Liver (tissue), 9 donors: ENCODE data around the gene C9orf153. TPM values are rescaled to one million over a fixed set of nuclear protein-coding genes. Genes with fewer than 3 reads are reported as not detected.

Experiments used
- DNase-seq: peaks from one replicate; pipeline ENCODE4 v3.0.0-alpha.2; 2017; ENCODE audit warnings: low spot score
- H3K27ac ChIP-seq, 2 donors: one replicate each; pipeline ENCODE4 v1.7.0; 2013; ENCODE audit warnings: inconsistent platforms in 2 of 2, low read length in 2 of 2, control low read depth in 1 of 2, low read depth in 1 of 2, mild to moderate bottlenecking in 1 of 2
- H3K27me3 ChIP-seq, 4 donors: one replicate each; pipeline versions ENCODE4 v1.6.1 to v1.7.0; 2013; ENCODE audit warnings: low read length in 3 of 4, inconsistent platforms in 1 of 4, mild to moderate bottlenecking in 1 of 4, moderate library complexity in 1 of 4; ENCODE audit not compliant: control insufficient read depth in 4 of 4, insufficient read depth in 4 of 4
- H3K36me3 ChIP-seq, 4 donors: one replicate each; pipeline versions ENCODE4 v1.6.1 to v1.7.0; 2013; ENCODE audit warnings: low read length in 3 of 4, mild to moderate bottlenecking in 3 of 4, low read depth in 1 of 4, moderate library complexity in 1 of 4; ENCODE audit not compliant: control insufficient read depth in 4 of 4, insufficient read depth in 3 of 4
- H3K4me1 ChIP-seq, 4 donors: one replicate each; pipeline versions ENCODE4 v1.6.1 to v1.7.0; 2013; ENCODE audit warnings: low read length in 3 of 4, mild to moderate bottlenecking in 3 of 4, moderate library complexity in 1 of 4; ENCODE audit not compliant: control insufficient read depth in 4 of 4, insufficient read depth in 4 of 4
- H3K4me3 ChIP-seq, 3 donors: one replicate each; pipeline versions ENCODE4 v1.6.1 to v1.7.0; 2013; ENCODE audit warnings: low read length in 3 of 3, control low read depth in 1 of 3, low read depth in 1 of 3, mild to moderate bottlenecking in 1 of 3
- H3K9ac ChIP-seq, 2 donors: one replicate each; pipeline ENCODE4 v1.7.0; 2013; ENCODE audit warnings: low read length in 2 of 2, mild to moderate bottlenecking in 2 of 2, moderate library complexity in 2 of 2, control low read depth in 1 of 2, low read depth in 1 of 2
- H3K9me3 ChIP-seq, 4 donors: one replicate each; pipeline versions ENCODE4 v1.6.1 to v1.7.0; 2013; ENCODE audit warnings: low read length in 3 of 4; ENCODE audit not compliant: control insufficient read depth in 4 of 4
- EGR1 ChIP-seq, 2 donors: IDR thresholded peaks; 2 replicates each; pipeline ENCODE4 v1.6.1; 2016 to 2018; ENCODE audit warnings: antibody characterized with exemption in 2 of 2, low read depth in 2 of 2
- FOXA1 ChIP-seq: IDR thresholded peaks from 2 replicates; pipeline ENCODE4 v1.6.1; 2016; ENCODE audit warnings: antibody characterized with exemption
- FOXA2 ChIP-seq: IDR thresholded peaks from 2 replicates; pipeline ENCODE4 v1.6.1; 2016; ENCODE audit warnings: antibody characterized with exemption
- HNF4A ChIP-seq, 2 donors: conservative IDR thresholded peaks; 2 replicates each; pipeline ENCODE4 v1.6.1; 2016; ENCODE audit warnings: antibody characterized with exemption in 2 of 2, mild to moderate bottlenecking in 2 of 2
- HNF4G ChIP-seq: IDR thresholded peaks from 2 replicates; pipeline ENCODE4 v1.6.1; 2016; ENCODE audit warnings: antibody characterized with exemption
- NR2F2 ChIP-seq: IDR thresholded peaks from 2 replicates; pipeline ENCODE4 v1.6.1; 2016; ENCODE audit warnings: antibody characterized with exemption
- RAD21 ChIP-seq, 2 donors: IDR thresholded peaks; 2 replicates each; pipeline ENCODE4 v1.6.1; 2016; ENCODE audit warnings: antibody characterized with exemption in 2 of 2, mild to moderate bottlenecking in 2 of 2
- SP1 ChIP-seq: IDR thresholded peaks from 2 replicates; pipeline ENCODE4 v1.6.1; 2018; ENCODE audit warnings: antibody characterized with exemption, mild to moderate bottlenecking
- WGBS: extraction: QIAGEN DNeasy Blood & Tissue Kit; methylation state at CpG from one replicate; pipeline ENCODE4 v1.1.7; 2013; 5-methylcytosine and 5-hydroxymethylcytosine counted together
- polyA plus RNA-seq, 2 donors: library from polyadenylated mRNA; stranded (reverse) in 1 of 2; unstranded in 1 of 2; fragments of 200-250 nt in 1 of 2; fragments of >200 nt in 1 of 2; fragmentation: Nextera tagmentation in 1 of 2; extraction: Ambion mirVana in 1 of 2; gene quantifications; one replicate each; pipeline versions ENCODE4 v1.2.1 to v1.2.3, GENCODE V29; 2013 to 2015
- total RNA-seq, 2 donors: library from RNA; depleted of rRNA; stranded (reverse); fragments of >200 nt; gene quantifications; one replicate each; pipeline ENCODE4 v1.2.3, GENCODE V29; 2014
- TF ChIP-seq, protein P1 (sequence below): IDR thresholded peaks from 2 replicates; pipeline ENCODE4 v1.6.1; 2016; ENCODE audit warnings: antibody characterized with exemption
- TF ChIP-seq, protein P2 (sequence below): IDR thresholded peaks from 2 replicates; pipeline ENCODE4 v1.6.1; 2016; ENCODE audit warnings: antibody characterized with exemption, mild to moderate bottlenecking
- TF ChIP-seq, protein P3 (sequence below): fragments of 150-350 bp; IDR thresholded peaks from 2 replicates; pipeline ENCODE4 v1.5.1; 2017; ENCODE audit warnings: improper control_type of control experiment, low read depth, low read length; ENCODE audit not compliant: missing input control
- TF ChIP-seq, protein P4 (sequence below): IDR thresholded peaks from 2 replicates; pipeline ENCODE4 v1.6.1; 2016; ENCODE audit warnings: antibody characterized with exemption
- donor health status: healthy.
- donor health status: healthy.
- donor health status: healthy.
- donor health status: healthy.
- donor health status: healthy.

C9orf153 gene
- total and polyA plus RNA-seq, 4 donors, result 0.07 to 0.67 (median 0.34) TPM

DNA sequence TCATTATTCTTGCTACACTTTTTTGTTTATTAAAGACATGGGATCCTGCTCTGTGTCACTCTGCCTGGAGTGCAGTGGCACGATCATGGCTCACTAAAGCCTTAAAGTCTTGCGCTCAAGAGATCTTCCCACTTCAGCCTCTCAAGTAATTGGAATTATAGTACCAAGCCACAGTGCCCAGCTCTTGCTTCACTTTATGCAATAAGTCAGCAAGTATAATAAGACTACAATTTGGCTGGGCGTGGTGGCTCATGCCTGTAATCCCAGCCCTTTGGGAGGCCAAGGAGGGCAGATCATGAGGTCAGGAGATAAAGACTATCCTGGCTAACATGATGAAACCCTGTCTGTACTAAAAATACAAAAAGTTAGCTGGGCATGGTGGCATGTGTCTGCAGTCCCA, 5.9 kb downstream of the C9orf153 start:
- Histone ChIP-seq H3K36me3 (no peaks in the 10 kb centered on the region), H3K4me3 (no peak overlapping the region), H3K27ac (no peak overlapping the region), H3K4me1 (no peaks in the 10 kb centered on the region), H3K27me3 (no peaks in the 10 kb centered on the region), H3K9me3 (no peaks in the 10 kb centered on the region), H3K9ac (no peak overlapping the region)
- WGBS, result 97% methylated on average over 3 of the region's 3 CpGs
- no peak for DNase-seq
- TF ChIP-seq RAD21 (IDR thresholded peaks at IDR 0.05) (no peak), EGR1 (IDR thresholded peaks at IDR 0.05; ENCODE audit: low read depth in 2 of 2) (no peak), SP1 (no peak), HNF4A (conservative IDR thresholded peaks at IDR 0.05) (no peak), FOXA2 (no peak), HNF4G (no peak)
- TF ChIP-seq, protein P1, sequence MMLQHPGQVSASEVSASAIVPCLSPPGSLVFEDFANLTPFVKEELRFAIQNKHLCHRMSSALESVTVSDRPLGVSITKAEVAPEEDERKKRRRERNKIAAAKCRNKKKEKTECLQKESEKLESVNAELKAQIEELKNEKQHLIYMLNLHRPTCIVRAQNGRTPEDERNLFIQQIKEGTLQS, result no peak
- TF ChIP-seq, protein P2, sequence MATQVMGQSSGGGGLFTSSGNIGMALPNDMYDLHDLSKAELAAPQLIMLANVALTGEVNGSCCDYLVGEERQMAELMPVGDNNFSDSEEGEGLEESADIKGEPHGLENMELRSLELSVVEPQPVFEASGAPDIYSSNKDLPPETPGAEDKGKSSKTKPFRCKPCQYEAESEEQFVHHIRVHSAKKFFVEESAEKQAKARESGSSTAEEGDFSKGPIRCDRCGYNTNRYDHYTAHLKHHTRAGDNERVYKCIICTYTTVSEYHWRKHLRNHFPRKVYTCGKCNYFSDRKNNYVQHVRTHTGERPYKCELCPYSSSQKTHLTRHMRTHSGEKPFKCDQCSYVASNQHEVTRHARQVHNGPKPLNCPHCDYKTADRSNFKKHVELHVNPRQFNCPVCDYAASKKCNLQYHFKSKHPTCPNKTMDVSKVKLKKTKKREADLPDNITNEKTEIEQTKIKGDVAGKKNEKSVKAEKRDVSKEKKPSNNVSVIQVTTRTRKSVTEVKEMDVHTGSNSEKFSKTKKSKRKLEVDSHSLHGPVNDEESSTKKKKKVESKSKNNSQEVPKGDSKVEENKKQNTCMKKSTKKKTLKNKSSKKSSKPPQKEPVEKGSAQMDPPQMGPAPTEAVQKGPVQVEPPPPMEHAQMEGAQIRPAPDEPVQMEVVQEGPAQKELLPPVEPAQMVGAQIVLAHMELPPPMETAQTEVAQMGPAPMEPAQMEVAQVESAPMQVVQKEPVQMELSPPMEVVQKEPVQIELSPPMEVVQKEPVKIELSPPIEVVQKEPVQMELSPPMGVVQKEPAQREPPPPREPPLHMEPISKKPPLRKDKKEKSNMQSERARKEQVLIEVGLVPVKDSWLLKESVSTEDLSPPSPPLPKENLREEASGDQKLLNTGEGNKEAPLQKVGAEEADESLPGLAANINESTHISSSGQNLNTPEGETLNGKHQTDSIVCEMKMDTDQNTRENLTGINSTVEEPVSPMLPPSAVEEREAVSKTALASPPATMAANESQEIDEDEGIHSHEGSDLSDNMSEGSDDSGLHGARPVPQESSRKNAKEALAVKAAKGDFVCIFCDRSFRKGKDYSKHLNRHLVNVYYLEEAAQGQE, result no peak
- TF ChIP-seq, protein P3, sequence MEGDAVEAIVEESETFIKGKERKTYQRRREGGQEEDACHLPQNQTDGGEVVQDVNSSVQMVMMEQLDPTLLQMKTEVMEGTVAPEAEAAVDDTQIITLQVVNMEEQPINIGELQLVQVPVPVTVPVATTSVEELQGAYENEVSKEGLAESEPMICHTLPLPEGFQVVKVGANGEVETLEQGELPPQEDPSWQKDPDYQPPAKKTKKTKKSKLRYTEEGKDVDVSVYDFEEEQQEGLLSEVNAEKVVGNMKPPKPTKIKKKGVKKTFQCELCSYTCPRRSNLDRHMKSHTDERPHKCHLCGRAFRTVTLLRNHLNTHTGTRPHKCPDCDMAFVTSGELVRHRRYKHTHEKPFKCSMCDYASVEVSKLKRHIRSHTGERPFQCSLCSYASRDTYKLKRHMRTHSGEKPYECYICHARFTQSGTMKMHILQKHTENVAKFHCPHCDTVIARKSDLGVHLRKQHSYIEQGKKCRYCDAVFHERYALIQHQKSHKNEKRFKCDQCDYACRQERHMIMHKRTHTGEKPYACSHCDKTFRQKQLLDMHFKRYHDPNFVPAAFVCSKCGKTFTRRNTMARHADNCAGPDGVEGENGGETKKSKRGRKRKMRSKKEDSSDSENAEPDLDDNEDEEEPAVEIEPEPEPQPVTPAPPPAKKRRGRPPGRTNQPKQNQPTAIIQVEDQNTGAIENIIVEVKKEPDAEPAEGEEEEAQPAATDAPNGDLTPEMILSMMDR, result no peak

DNA sequence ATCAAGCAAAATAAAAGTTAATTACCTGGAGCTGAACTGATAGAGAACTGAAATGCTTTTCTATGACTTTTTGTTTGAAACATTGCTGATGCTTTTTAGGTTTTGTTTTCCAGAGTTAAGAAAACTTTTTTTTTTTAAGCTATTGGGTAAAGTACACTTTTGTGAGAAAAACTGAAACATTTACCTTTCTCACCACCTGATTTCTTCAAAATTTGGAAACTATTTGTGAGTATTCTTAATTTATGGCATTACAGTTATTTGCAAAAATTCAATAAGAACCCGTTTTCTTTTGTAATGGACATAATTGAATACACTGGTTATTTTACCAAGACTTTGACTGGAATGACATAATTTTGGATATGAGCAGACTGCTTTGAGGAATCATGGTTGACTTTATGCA, 6.6 kb downstream of the C9orf153 start:
- H3K36me3 ChIP-seq, result no peaks in the 10 kb centered on the region
- no peaks in the 10 kb centered on the region for H3K9me3 ChIP-seq
- no peak overlapping the region for H3K4me3 ChIP-seq
- TF ChIP-seq SP1, result no peak
- no peak for TF ChIP-seq FOXA1
- TF ChIP-seq RAD21 (IDR thresholded peaks at IDR 0.05), result no peak
- TF ChIP-seq, protein P4, sequence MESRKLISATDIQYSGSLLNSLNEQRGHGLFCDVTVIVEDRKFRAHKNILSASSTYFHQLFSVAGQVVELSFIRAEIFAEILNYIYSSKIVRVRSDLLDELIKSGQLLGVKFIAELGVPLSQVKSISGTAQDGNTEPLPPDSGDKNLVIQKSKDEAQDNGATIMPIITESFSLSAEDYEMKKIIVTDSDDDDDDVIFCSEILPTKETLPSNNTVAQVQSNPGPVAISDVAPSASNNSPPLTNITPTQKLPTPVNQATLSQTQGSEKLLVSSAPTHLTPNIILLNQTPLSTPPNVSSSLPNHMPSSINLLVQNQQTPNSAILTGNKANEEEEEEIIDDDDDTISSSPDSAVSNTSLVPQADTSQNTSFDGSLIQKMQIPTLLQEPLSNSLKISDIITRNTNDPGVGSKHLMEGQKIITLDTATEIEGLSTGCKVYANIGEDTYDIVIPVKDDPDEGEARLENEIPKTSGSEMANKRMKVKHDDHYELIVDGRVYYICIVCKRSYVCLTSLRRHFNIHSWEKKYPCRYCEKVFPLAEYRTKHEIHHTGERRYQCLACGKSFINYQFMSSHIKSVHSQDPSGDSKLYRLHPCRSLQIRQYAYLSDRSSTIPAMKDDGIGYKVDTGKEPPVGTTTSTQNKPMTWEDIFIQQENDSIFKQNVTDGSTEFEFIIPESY, result no peak
- TF ChIP-seq EGR1 (IDR thresholded peaks at IDR 0.05; ENCODE audit: low read depth in 2 of 2), result no peak
- no peak for TF ChIP-seq FOXA2
- TF ChIP-seq, protein P1, result no peak
- no peak for TF ChIP-seq NR2F2
- no peak for TF ChIP-seq HNF4G
- TF ChIP-seq, protein P3, result no peak
- no peak for TF ChIP-seq HNF4A (conservative IDR thresholded peaks at IDR 0.05)
- no peaks in the 10 kb centered on the region for H3K4me1 ChIP-seq
- DNase-seq, result no peak
- H3K27ac ChIP-seq, result no peak overlapping the region
- no peaks in the 10 kb centered on the region for H3K27me3 ChIP-seq
- no peak overlapping the region for H3K9ac ChIP-seq
- WGBS, result 93% methylated on average over 1 of the region's 1 CpG
